Activated naive CD4-positive, alpha-beta T cell treated with anti-CD3 and anti-CD28 coated beads, Interleukin-2, amount 50 U/mL, for 72 hours (primary cell): Measurements from ENCODE around the gene EIF4EBP3. TPM values are rescaled to one million over a fixed set of nuclear protein-coding genes. Genes with fewer than 3 reads are reported as not detected.

Experiments
- ATAC-seq, 2 donors: fragments of 150-1000 bp; cut with Tn5 transposase; 2 replicates each; pipeline ENCODE4 v1.10.0; 2021; ENCODE audit warnings: mild to moderate bottlenecking in 2 of 2, moderate library complexity in 2 of 2
- DNase-seq, 2 donors: peaks; one replicate each; pipeline ENCODE4 v3.0.0; 2021 to 2022; ENCODE audit warnings: low spot score in 2 of 2
- H3K27ac Mint-ChIP-seq, 2 donors: one replicate each; pipeline ENCODE4 v1.8.0; 2022; ENCODE audit warnings: mild to moderate bottlenecking in 2 of 2, mixed read lengths in 2 of 2
- H3K36me3 Mint-ChIP-seq, 2 donors: one replicate each; pipeline ENCODE4 v1.8.0; 2022; ENCODE audit warnings: mixed read lengths in 2 of 2
- H3K9me3 Mint-ChIP-seq, 2 donors: one replicate each; pipeline ENCODE4 v1.8.0; 2022; ENCODE audit warnings: mixed read lengths in 2 of 2
- total RNA-seq, 2 donors: library from RNA; stranded (reverse); gene quantifications; one replicate each; pipeline ENCODE4 v1.2.3, GENCODE V29; 2022

The EIF4EBP3 gene
- total RNA-seq, 2 donors from 2014 or later = 13.0 to 14.8 TPM

- H3K9me3 Mint-ChIP-seq = no peaks in the 10 kb centered on the region
- H3K36me3 Mint-ChIP-seq = peaks cover 7 to 16% of the 10 kb centered on the region in 2 donors
- ATAC-seq = no peak
- peak overlapping the region; percentile 1 to 92 for H3K27ac Mint-ChIP-seq
- DNase-seq = no peak
These were observed 3.0 kb downstream of the EIF4EBP3 start for GRCh38 chr5:140550147-140551079.

GRCh38 chr5:140551872-140552271 is 4.4 kb downstream of the EIF4EBP3 start:
- Mint-ChIP-seq H3K36me3 (peaks cover 20 to 22% of the 10 kb centered on the region in 2 donors), H3K9me3 (peaks cover 0 to 3% of the 10 kb centered on the region in 2 donors), H3K27ac (peak overlapping the region; percentile 58 to 68)
- no peak for ATAC-seq
- no peak for DNase-seq

- DNase-seq = no peak
- H3K9me3 Mint-ChIP-seq = peaks cover 0 to 3% of the 10 kb centered on the region in 2 donors
- peak; percentile 54 to 58 for ATAC-seq
- H3K27ac Mint-ChIP-seq = peak overlapping the region; percentile 91 to 98
- peaks cover 27 to 32% of the 10 kb centered on the region in 2 donors for H3K36me3 Mint-ChIP-seq
These were observed 6.2 kb downstream of the EIF4EBP3 start for GRCh38 chr5:140553657-140554056.

GRCh38 chr5:140554454-140554853 is 7.0 kb downstream of the EIF4EBP3 start:
- Mint-ChIP-seq H3K9me3 (peaks cover 0 to 3% of the 10 kb centered on the region in 2 donors), H3K27ac (peak overlapping the region; percentile 91 to 98), H3K36me3 (peaks cover 27 to 29% of the 10 kb centered on the region in 2 donors)
- no peak for DNase-seq
- peak; percentile 14 to 31 for ATAC-seq

GRCh38 chr5:140555747-140556312 is 8.4 kb downstream of the EIF4EBP3 start:
- Mint-ChIP-seq H3K9me3 (peaks cover 0 to 3% of the 10 kb centered on the region in 2 donors), H3K36me3 (peaks cover 24 to 29% of the 10 kb centered on the region in 2 donors), H3K27ac (peak overlapping the region; percentile 18 to 98)
- ATAC-seq (no peak), DNase-seq (no peak)

- H3K27ac Mint-ChIP-seq = peak overlapping the region; percentile 78 to 98
- DNase-seq = no peak
- peaks cover 18 to 29% of the 10 kb centered on the region in 2 donors for H3K36me3 Mint-ChIP-seq
- peaks cover 0 to 3% of the 10 kb centered on the region in 2 donors for H3K9me3 Mint-ChIP-seq
- ATAC-seq = no peak
These were observed 9.0 kb downstream of the EIF4EBP3 start for GRCh38 chr5:140556438-140556837.

GRCh38 chr5:140557136-140557805 is 9.8 kb downstream of the EIF4EBP3 start, which contains the start of gene SRA1:
SRA1 (minus strand) TSS chr5:140557473; CDS start chr5:140557452, 21 bp downstream.
- DNase-seq = peak; percentile 87 to 94
- Mint-ChIP-seq H3K9me3 (peaks cover 0 to 3% of the 10 kb centered on the region in 2 donors), H3K27ac (peak within 1 kb of the TSS; percentile 92 to 98), H3K36me3 (peaks cover 14 to 29% of the 10 kb centered on the region in 2 donors)
- ATAC-seq = peak; percentile 88 to 90

GRCh38 chr5:140557965-140558364 is 10.5 kb downstream of the EIF4EBP3 start:
- Mint-ChIP-seq H3K27ac (peak overlapping the region; percentile 92 to 98), H3K36me3 (peaks cover 14 to 29% of the 10 kb centered on the region in 2 donors), H3K9me3 (peaks cover 0 to 3% of the 10 kb centered on the region in 2 donors)
- DNase-seq = no peak
- ATAC-seq = peak in 1 of 2 donors; percentile 17

- Mint-ChIP-seq H3K9me3 (peaks cover 0 to 3% of the 10 kb centered on the region in 2 donors), H3K27ac (peak overlapping the region in 1 of 2 donors; percentile 98), H3K36me3 (peaks cover 14 to 29% of the 10 kb centered on the region in 2 donors)
- no peak for DNase-seq
- no peak for ATAC-seq
These were observed 11.1 kb downstream of the EIF4EBP3 start for GRCh38 chr5:140558542-140558941.

GRCh38 chr5:140560227-140560626 is 12.8 kb downstream of the EIF4EBP3 start:
- Mint-ChIP-seq H3K36me3 (peaks cover 22 to 36% of the 10 kb centered on the region in 2 donors), H3K9me3 (peaks cover 0 to 3% of the 10 kb centered on the region in 2 donors), H3K27ac (no peak overlapping the region)
- no peak for DNase-seq
- ATAC-seq = no peak

- peaks cover 27 to 33% of the 10 kb centered on the region in 2 donors for H3K36me3 Mint-ChIP-seq
- no peak for DNase-seq
These were observed 14.5 kb downstream of the EIF4EBP3 start for GRCh38 chr5:140561753-140562523.

GRCh38 chr5:140563596-140563995 is 16.1 kb downstream of the EIF4EBP3 start:
- no peaks in the 10 kb centered on the region for H3K9me3 Mint-ChIP-seq
- ATAC-seq (no peak), DNase-seq (no peak)
- peak overlapping the region; percentile 73 to 98 for H3K27ac Mint-ChIP-seq
- H3K36me3 Mint-ChIP-seq = peaks cover 32 to 39% of the 10 kb centered on the region in 2 donors

More at GRCh38 chr5:140561753-140562523, 14.5 kb downstream of the EIF4EBP3 start:
- H3K9me3 Mint-ChIP-seq = no peaks in the 10 kb centered on the region
- H3K27ac Mint-ChIP-seq = no peak overlapping the region
- no peak for ATAC-seq

GRCh38 chr5:140564196-140565023 is 16.9 kb downstream of the EIF4EBP3 start, which contains the start of the genes APBB3 and SLC35A4:
APBB3 (minus strand) TSS chr5:140564598; CDS start chr5:140564245, 353 bp downstream.
SLC35A4 (plus strand) TSS chr5:140564828; CDS start chr5:140567170, 2,342 bp downstream.
- Mint-ChIP-seq H3K9me3 (no peaks in the 10 kb centered on the region), H3K36me3 (peaks cover 32 to 42% of the 10 kb centered on the region in 2 donors), H3K27ac (peak within 1 kb of the TSS; percentile 98)
- peak; percentile 88 to 94 for ATAC-seq
- DNase-seq = peak; percentile 93 to 98

GRCh38 chr5:140565024-140565779 is 17.7 kb downstream of the EIF4EBP3 start:
- Mint-ChIP-seq H3K9me3 (no peaks in the 10 kb centered on the region), H3K36me3 (peaks cover 32 to 42% of the 10 kb centered on the region in 2 donors), H3K27ac (peak overlapping the region; percentile 98)
- DNase-seq (no peak), ATAC-seq (no peak)
